GM19099 (cell line): ENCODE results near the gene IQCB1.

ENCODE experiments used
- POLR2A ChIP-seq: IDR thresholded peaks from 3 replicates; pipeline ENCODE4 v1.6.1; 2011; ENCODE audit warnings: low read depth; ENCODE audit not compliant: insufficient read length; ENCODE audit errors: extremely low read depth

The IQCB1 gene

GRCh38 chr3:121724130-121724529 lies 110.7 kb downstream of the IQCB1 start:
- no peak for TF ChIP-seq POLR2A

DNA sequence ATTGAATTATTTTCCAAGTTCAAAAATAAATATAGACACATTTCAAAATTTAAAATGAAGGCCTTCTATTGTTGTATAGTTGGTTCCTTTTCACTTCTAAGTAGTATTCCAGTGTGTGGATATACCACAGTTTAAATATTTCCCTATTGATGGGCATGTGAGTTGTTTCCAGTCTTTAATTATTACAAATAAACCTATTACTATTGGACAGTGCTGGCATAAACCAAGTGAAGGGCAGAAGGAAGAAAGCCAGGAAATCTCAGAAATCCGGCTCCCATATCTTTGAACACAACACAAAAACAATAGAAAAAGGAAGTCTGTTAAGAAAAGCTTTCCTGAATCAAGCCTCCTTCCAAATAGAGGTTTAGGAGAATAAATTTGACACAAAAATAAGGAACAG lies 111.4 kb downstream of the IQCB1 start:
- no peak for TF ChIP-seq POLR2A

DNA sequence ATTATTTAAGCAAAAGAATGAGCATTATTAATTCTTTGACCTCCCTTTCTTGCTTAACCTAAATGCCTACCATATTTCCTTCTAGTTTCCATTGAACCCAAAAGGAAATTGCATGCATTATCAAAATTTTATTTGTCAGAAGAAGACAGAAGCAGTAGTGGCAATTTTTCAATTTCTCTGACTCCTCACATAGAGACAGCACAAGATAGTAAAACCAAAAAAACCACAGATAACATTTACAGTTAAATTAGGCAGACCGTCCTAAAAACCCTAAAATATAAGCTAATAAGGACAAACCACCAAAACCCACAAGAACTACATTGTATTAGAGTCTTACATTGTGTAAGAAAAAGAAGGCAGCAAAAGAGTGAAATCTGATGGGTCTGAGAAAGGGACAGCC lies 112.4 kb downstream of the IQCB1 start:
- no peak for TF ChIP-seq POLR2A

DNA sequence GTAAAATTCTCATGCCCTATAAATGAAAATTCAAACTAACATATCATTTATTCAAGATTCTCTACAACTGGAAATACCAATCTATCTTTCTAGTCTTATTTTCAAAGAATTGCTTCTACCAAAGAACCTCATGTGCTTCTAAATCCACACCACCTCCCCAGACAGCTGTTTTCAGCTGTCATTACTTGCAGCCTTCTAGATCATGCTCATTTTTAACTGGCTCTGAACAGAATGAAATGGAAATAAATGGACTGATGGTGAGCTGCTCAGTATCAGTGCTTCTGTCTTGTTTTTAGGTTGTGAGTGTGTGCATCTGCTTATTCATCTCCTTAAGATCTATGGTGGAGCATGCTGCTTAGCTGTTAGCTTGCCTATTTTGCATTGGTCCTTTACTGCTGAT lies 114.7 kb downstream of the IQCB1 start:
- TF ChIP-seq POLR2A = no peak
